SK-N-SH (cell line): ENCODE results near the gene PRMT7. TPM values are rescaled to one million over a fixed set of nuclear protein-coding genes. Genes with fewer than 3 reads are reported as not detected.

Source experiments
- CTCF ChIA-PET: fragments of 300-600, 350-600 bp; formaldehyde crosslinking; extraction: SDS; loops from one replicate; lab custom pipeline; 2021; lab: Yijun Ruan, JAX
- POLR2A ChIA-PET: fragments of 350-600 bp; sonication (Branson Sonifier 250); formaldehyde crosslinking; extraction: SDS; loops from one replicate; lab custom pipeline; 2020; ENCODE audit warnings: antibody characterized with exemption, inconsistent platforms; lab: Yijun Ruan, JAX
- DNase-seq: peaks from one replicate; pipeline ENCODE4 v3.0.0; 2012
- H2AFZ ChIP-seq: fragments of 200-600 bp; sonication (generic); 2 replicates; pipeline ENCODE4 v1.8.1; 2016; ENCODE audit warnings: antibody characterized with exemption, mild to moderate bottlenecking, low read depth
- H3F3A ChIP-seq: fragments of 200-600 bp; sonication (generic); replicated peaks from 2 replicates; pipeline ENCODE3; 2016; ENCODE audit warnings: antibody characterized with exemption, mild to moderate bottlenecking; ENCODE audit not compliant: insufficient read depth
- H3K27ac ChIP-seq, 2 experiments: fragments of 200-500 bp in 1 of 2; fragments of 200-600 bp in 1 of 2; sonication (Bioruptor generic) in 1 of 2; sonication (generic), shearing (Covaris generic) in 1 of 2; 2 replicates each; pipeline versions ENCODE4 v1.5.1 to v1.6.1; 2014 to 2016; ENCODE audit warnings: low read depth in 2 of 2, inconsistent platforms in 1 of 2, low read length in 1 of 2, mild to moderate bottlenecking in 1 of 2, mixed read lengths in 1 of 2
- H3K27me3 ChIP-seq: fragments of 200-600 bp; sonication (generic), shearing (Covaris generic); 2 replicates; pipeline ENCODE4 v1.6.1; 2016; ENCODE audit warnings: mixed run types; ENCODE audit not compliant: insufficient read depth
- H3K36me3 ChIP-seq, 2 experiments: fragments of 200-500 bp in 1 of 2; fragments of 200-600 bp in 1 of 2; sonication (Bioruptor generic) in 1 of 2; sonication (generic) in 1 of 2; replicated peaks in 1 of 2; 2 replicates each; pipeline versions ENCODE3 to v1.5.1; 2014 to 2016; ENCODE audit warnings: low read length in 1 of 2, mild to moderate bottlenecking in 1 of 2; ENCODE audit not compliant: insufficient read depth in 2 of 2, control insufficient read depth in 1 of 2
- H3K4me1 ChIP-seq, 2 experiments: fragments of 200-500 bp in 1 of 2; fragments of 200-600 bp in 1 of 2; sonication (Bioruptor generic) in 1 of 2; sonication (generic), shearing (Covaris generic) in 1 of 2; 2 replicates each; pipeline versions ENCODE4 v1.5.1 to v1.6.1; 2014 to 2016; ENCODE audit warnings: low read depth in 1 of 2, low read length in 1 of 2, mixed run types in 1 of 2; ENCODE audit not compliant: insufficient read depth in 2 of 2, control insufficient read depth in 1 of 2
- H3K4me2 ChIP-seq: fragments of 200-600 bp; sonication (generic), shearing (Covaris generic); 2 replicates; pipeline ENCODE4 v1.6.1; 2017; ENCODE audit warnings: mixed run types
- H3K4me3 ChIP-seq, 2 experiments: fragments of 200-500 bp in 1 of 2; fragments of 200-600 bp in 1 of 2; sonication (Bioruptor generic) in 1 of 2; sonication (generic), shearing (Covaris generic) in 1 of 2; 2 replicates each; pipeline versions ENCODE4 v1.5.1 to v1.8.1; 2014 to 2016; ENCODE audit warnings: low read depth in 2 of 2, inconsistent platforms in 1 of 2, low read length in 1 of 2, mild to moderate bottlenecking in 1 of 2, mixed read lengths in 1 of 2, moderate library complexity in 1 of 2
- H3K79me2 ChIP-seq: fragments of 200-600 bp; sonication (generic); 2 replicates; pipeline ENCODE4 v1.8.1; 2017; ENCODE audit warnings: mild to moderate bottlenecking; ENCODE audit not compliant: insufficient read depth
- H3K9ac ChIP-seq: fragments of 200-600 bp; sonication (generic); 2 replicates; pipeline ENCODE4 v1.6.1; 2017; ENCODE audit warnings: mixed run types
- H3K9me2 ChIP-seq: fragments of 200-600 bp; sonication (generic); 2 replicates; pipeline ENCODE4 v1.6.1; 2017; ENCODE audit warnings: mixed run types
- H3K9me3 ChIP-seq: fragments of 200-600 bp; sonication (generic); 2 replicates; pipeline ENCODE4 v1.6.1; 2017; ENCODE audit warnings: mixed run types, mild to moderate bottlenecking, moderate library complexity
- H4K20me1 ChIP-seq: fragments of 200-600 bp; sonication (generic); 2 replicates; pipeline ENCODE4 v1.6.1; 2017; ENCODE audit warnings: mild to moderate bottlenecking, mixed run types; ENCODE audit not compliant: insufficient read depth
- ELF1 ChIP-seq: IDR thresholded peaks from 2 replicates; pipeline ENCODE4 v1.4.0; 2012
- FOSL2 ChIP-seq: IDR thresholded peaks from 2 replicates; pipeline ENCODE4 v1.4.0; 2012; ENCODE audit warnings: low read depth, mild to moderate bottlenecking, moderate library complexity, borderline replicate concordance
- FOXJ3 ChIP-seq: sonication (generic); formaldehyde crosslinking; IDR thresholded peaks from 2 replicates; pipeline ENCODE4 v1.5.1; 2020; ENCODE audit warnings: mild to moderate bottlenecking, missing genetic modification reagents
- MXI1 ChIP-seq: IDR thresholded peaks from 2 replicates; pipeline ENCODE4 v1.6.1; 2012; ENCODE audit warnings: mild to moderate bottlenecking, low read depth, low read length, improper control_type of control experiment
- NFIC ChIP-seq: IDR thresholded peaks from 2 replicates; pipeline ENCODE4 v1.4.0; 2012; ENCODE audit warnings: borderline replicate concordance
- RCOR1 ChIP-seq: fragments of 150-350 bp; IDR thresholded peaks from 2 replicates; pipeline ENCODE4 v1.6.1; 2017; ENCODE audit warnings: antibody characterized with exemption, low read length
- SMC3 ChIP-seq: IDR thresholded peaks from 2 replicates; pipeline ENCODE4 v1.6.1; 2012; ENCODE audit warnings: low read depth, low read length, improper control_type of control experiment
- TEAD4 ChIP-seq: IDR thresholded peaks from 2 replicates; pipeline ENCODE4 v1.4.0; 2012; ENCODE audit warnings: mild to moderate bottlenecking, borderline replicate concordance; ENCODE audit not compliant: insufficient read depth
- WGBS: methylation state at CpG from one replicate; pipeline ENCODE4 v1.1.6; 2017; ENCODE audit warnings: low lambda C conversion rate; 5-methylcytosine and 5-hydroxymethylcytosine counted together
- polyA plus RNA-seq, 3 experiments: library from polyadenylated mRNA; depleted of rRNA; stranded (reverse); fragments of >200 nt; gene quantifications; 2 replicates each; pipeline ENCODE4 v1.2.3, GENCODE V29; 2012
- TF ChIP-seq, protein P1 (sequence below): IDR thresholded peaks from 2 replicates; pipeline ENCODE4 v1.6.1; 2012; ENCODE audit warnings: mild to moderate bottlenecking, low read depth, low read length, moderate library complexity
- TF ChIP-seq, protein P2 (sequence below): IDR thresholded peaks from 2 replicates; pipeline ENCODE4 v1.4.0; 2012; ENCODE audit warnings: low read depth

PRMT7 gene
- polyA plus RNA-seq, 1 of the 3 experiments (the other 2 are of a cell fraction), result 46.0 TPM

DNA sequence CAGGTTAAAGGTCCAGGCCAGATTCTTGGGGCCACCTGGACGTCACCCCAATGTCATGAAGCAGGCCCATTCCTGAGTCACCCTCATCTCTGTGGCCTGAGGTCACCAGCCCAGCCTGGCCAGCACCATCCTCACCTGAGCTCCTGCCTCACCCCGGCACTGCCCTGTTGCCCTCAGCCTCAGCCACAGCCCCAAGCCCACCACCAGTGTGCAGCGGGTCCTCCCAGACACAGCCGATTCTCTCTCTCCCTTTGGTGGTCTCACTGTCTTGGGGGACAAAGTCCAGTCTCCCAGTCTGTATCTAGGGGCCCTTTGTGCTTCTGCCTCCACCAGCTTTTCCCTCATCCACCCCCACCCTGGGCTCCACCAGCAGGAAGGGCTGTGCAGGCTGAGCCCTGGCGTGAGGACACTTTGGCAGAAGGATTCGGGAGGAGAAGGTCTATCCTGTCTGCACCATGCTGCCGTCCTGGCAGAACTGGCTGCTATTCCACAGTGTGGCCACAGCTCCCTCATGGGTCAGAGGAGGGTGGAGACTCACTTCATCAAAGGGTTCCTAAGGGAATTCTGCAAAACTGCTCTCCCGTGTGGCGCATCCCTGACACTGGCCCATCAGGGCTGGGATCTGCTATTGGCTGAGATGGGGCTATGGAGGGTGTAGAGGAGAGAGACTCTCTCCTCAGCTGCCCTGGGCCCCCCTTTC lies 64.3 kb downstream of the PRMT7 start (continued):
- TF ChIP-seq, protein P1, sequence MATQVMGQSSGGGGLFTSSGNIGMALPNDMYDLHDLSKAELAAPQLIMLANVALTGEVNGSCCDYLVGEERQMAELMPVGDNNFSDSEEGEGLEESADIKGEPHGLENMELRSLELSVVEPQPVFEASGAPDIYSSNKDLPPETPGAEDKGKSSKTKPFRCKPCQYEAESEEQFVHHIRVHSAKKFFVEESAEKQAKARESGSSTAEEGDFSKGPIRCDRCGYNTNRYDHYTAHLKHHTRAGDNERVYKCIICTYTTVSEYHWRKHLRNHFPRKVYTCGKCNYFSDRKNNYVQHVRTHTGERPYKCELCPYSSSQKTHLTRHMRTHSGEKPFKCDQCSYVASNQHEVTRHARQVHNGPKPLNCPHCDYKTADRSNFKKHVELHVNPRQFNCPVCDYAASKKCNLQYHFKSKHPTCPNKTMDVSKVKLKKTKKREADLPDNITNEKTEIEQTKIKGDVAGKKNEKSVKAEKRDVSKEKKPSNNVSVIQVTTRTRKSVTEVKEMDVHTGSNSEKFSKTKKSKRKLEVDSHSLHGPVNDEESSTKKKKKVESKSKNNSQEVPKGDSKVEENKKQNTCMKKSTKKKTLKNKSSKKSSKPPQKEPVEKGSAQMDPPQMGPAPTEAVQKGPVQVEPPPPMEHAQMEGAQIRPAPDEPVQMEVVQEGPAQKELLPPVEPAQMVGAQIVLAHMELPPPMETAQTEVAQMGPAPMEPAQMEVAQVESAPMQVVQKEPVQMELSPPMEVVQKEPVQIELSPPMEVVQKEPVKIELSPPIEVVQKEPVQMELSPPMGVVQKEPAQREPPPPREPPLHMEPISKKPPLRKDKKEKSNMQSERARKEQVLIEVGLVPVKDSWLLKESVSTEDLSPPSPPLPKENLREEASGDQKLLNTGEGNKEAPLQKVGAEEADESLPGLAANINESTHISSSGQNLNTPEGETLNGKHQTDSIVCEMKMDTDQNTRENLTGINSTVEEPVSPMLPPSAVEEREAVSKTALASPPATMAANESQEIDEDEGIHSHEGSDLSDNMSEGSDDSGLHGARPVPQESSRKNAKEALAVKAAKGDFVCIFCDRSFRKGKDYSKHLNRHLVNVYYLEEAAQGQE, result no peak
- no peak for TF ChIP-seq MXI1
- no peak for TF ChIP-seq ELF1

- 73% methylated on average over 10 of the region's 11 CpGs for WGBS
- Histone ChIP-seq H3K4me3 (no peak overlapping the region), H3K9me2 (no peaks in the 10 kb centered on the region), H3F3A (no peaks in the 10 kb centered on the region), H3K36me3 (no peaks in the 10 kb centered on the region), H3K4me2 (no peak overlapping the region), H3K79me2 (no peaks in the 10 kb centered on the region), H4K20me1 (no peaks in the 10 kb centered on the region), H3K9ac (no peak overlapping the region), H3K9me3 (no peaks in the 10 kb centered on the region), H3K27me3 (no peaks in the 10 kb centered on the region), H2AFZ (no peak overlapping the region), H3K27ac (no peak overlapping the region), H3K4me1 (peaks cover 0 to 24% of the 10 kb centered on the region in 2 experiments; a peak in 1 of 4 replicates)
- ChIA-PET POLR2A (interaction anchor here (0.6 to 0.9 kb wide), 2 partner anchors 31 to 530 kb away, joined by 3 to 4 read pairs; no protein-coding TSS in a partner anchor), CTCF (interaction anchor here (0.7 to 1.7 kb wide), 6 partner anchors 10 to 47 kb away, joined by 3 to 7 read pairs (median 3); no protein-coding TSS in a partner anchor)
- no peak for DNase-seq
- TF ChIP-seq TEAD4 (no peak), SMC3 (no peak), FOSL2 (no peak), MXI1 (no peak)
Measured at GRCh38 chr16:68375801-68376536, 65.2 kb downstream of the PRMT7 start.

DNA sequence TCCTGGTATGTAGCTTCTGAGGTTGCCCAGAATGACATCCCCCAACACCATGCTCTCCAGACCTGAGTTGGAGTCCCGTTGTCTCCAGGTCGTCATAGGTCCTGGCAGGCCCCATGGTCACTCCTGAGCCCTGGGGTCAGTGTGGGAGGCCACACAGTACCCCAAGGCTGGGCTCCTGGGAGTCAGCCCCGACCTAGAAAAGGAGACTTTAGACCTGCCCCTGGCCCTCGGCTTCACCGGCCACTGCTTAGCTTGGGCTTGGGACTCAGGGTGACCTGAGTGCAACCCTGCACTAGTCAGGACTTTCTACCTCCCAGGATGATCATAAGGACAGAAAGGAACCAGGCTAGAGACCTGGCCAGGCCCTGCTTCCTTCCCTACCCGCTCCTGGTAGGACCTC lies 65.8 kb downstream of the PRMT7 start:
- 50% methylated on average over 1 of the region's 6 CpGs for WGBS
- Histone ChIP-seq H4K20me1 (no peaks in the 10 kb centered on the region), H3F3A (no peaks in the 10 kb centered on the region), H3K9ac (no peak overlapping the region), H3K4me1 (peaks cover 0 to 24% of the 10 kb centered on the region in 2 experiments; a peak in 1 of 4 replicates), H3K79me2 (no peaks in the 10 kb centered on the region), H3K9me2 (no peaks in the 10 kb centered on the region), H3K4me2 (no peak overlapping the region), H3K4me3 (no peak overlapping the region), H3K9me3 (no peaks in the 10 kb centered on the region), H3K36me3 (no peaks in the 10 kb centered on the region), H2AFZ (no peak overlapping the region), H3K27ac (no peak overlapping the region), H3K27me3 (no peaks in the 10 kb centered on the region)
- DNase-seq, result no peak
- CTCF ChIA-PET, result interaction anchor here (0.7 to 1.7 kb wide), 3 partner anchors 10 to 16 kb away, joined by 3 to 7 read pairs (median 3); no protein-coding TSS in a partner anchor
- TF ChIP-seq ELF1 (no peak), TEAD4 (no peak), FOXJ3 (CRISPR knock-in tag) (no peak), NFIC (no peak), RCOR1 (no peak)
- TF ChIP-seq, protein P2, sequence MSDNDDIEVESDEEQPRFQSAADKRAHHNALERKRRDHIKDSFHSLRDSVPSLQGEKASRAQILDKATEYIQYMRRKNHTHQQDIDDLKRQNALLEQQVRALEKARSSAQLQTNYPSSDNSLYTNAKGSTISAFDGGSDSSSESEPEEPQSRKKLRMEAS, result no peak
- POLR2A ChIA-PET, result no interaction called here
